HepG2 (cell line): ENCODE results near the gene HSPA5. TPM values are rescaled to one million over a fixed set of nuclear protein-coding genes. Genes with fewer than 3 reads are reported as not detected.

ENCODE experiments used
- ADNP ChIP-seq: sonication (generic); formaldehyde crosslinking; IDR thresholded peaks from 2 replicates; pipeline ENCODE4 v1.4.0; 2020; ENCODE audit warnings: missing genetic modification reagents
- ATAD3A ChIP-seq: sonication (generic); formaldehyde crosslinking; IDR thresholded peaks from 2 replicates; pipeline ENCODE4 v1.4.0; 2020; ENCODE audit warnings: missing genetic modification reagents
- JDP2 ChIP-seq: sonication (generic); formaldehyde crosslinking; IDR thresholded peaks from 2 replicates; pipeline ENCODE4 v1.8.1; 2022; ENCODE audit warnings: missing genetic modification reagents, borderline replicate concordance
- MTA3 ChIP-seq: sonication (generic); formaldehyde crosslinking; IDR thresholded peaks from 2 replicates; pipeline ENCODE4 v1.4.0; 2020; ENCODE audit warnings: missing genetic modification reagents
- NCOR1 ChIP-seq: fragments of 200-600 bp; sonication (generic); IDR thresholded peaks from 2 replicates; pipeline ENCODE4 v1.7.0; 2017; ENCODE audit warnings: antibody characterized with exemption, low read length, borderline replicate concordance
- PPARG ChIP-seq: conservative IDR thresholded peaks from 2 replicates; pipeline ENCODE4 v1.6.1; 2016; ENCODE audit warnings: missing biosample characterization, missing genetic modification reagents
- PRMT3 ChIP-seq: sonication (generic); formaldehyde crosslinking; IDR thresholded peaks from 2 replicates; pipeline ENCODE4 v1.8.1; 2022; ENCODE audit warnings: low read depth, mild to moderate bottlenecking, moderate library complexity, missing genetic modification reagents, borderline replicate concordance
- SP5 ChIP-seq: IDR thresholded peaks from 2 replicates; pipeline ENCODE4 v1.6.1; 2016; ENCODE audit warnings: low read depth, borderline replicate concordance
- ZFP90 ChIP-seq: sonication (generic); formaldehyde crosslinking; IDR thresholded peaks from 2 replicates; pipeline ENCODE4 v1.8.0; 2022; ENCODE audit warnings: missing genetic modification reagents, mild to moderate bottlenecking, inconsistent platforms, borderline replicate concordance
- ZNF138 ChIP-seq: sonication (generic); formaldehyde crosslinking; IDR thresholded peaks from 2 replicates; pipeline ENCODE4 v1.5.0; 2020; ENCODE audit warnings: mild to moderate bottlenecking, low read depth, missing genetic modification reagents
- ZNF274 ChIP-seq: sonication (generic); formaldehyde crosslinking; IDR thresholded peaks from 2 replicates; pipeline ENCODE4 v1.5.1; 2020; ENCODE audit warnings: mild to moderate bottlenecking, missing genetic modification reagents
- ZNF333 ChIP-seq: sonication (generic); formaldehyde crosslinking; IDR thresholded peaks from 2 replicates; pipeline ENCODE4 v1.4.0; 2020; ENCODE audit warnings: mild to moderate bottlenecking, missing genetic modification reagents, borderline replicate concordance
- ZNF33A ChIP-seq: sonication (generic); formaldehyde crosslinking; IDR thresholded peaks from 2 replicates; pipeline ENCODE4 v1.5.1; 2020; ENCODE audit warnings: missing genetic modification reagents, mild to moderate bottlenecking, moderate library complexity, borderline replicate concordance
- ZNF766 ChIP-seq: sonication (generic); formaldehyde crosslinking; IDR thresholded peaks from 2 replicates; pipeline ENCODE4 v1.5.0; 2020; ENCODE audit warnings: missing genetic modification reagents, borderline replicate concordance
- ZNF839 ChIP-seq: sonication (generic); formaldehyde crosslinking; IDR thresholded peaks from 2 replicates; pipeline ENCODE4 v1.4.0; 2020; ENCODE audit warnings: missing genetic modification reagents, mild to moderate bottlenecking, borderline replicate concordance
- polyA plus RNA-seq, 8 experiments: library from polyadenylated mRNA; depleted of rRNA in 3 of 8; stranded (reverse) in 7 of 8; unstranded in 1 of 8; fragments of >200 nt; fragmentation: Illumina TruSeq in 4 of 8; extraction: Trizol in 4 of 8; gene quantifications; 2 replicates each; pipeline versions ENCODE4 v1.2.1 to v1.2.3, GENCODE V29; 2011 to 2016; ENCODE audit warnings: low read depth in 4 of 8, missing spikeins in 1 of 8, mixed read lengths in 1 of 8; ENCODE audit not compliant: insufficient read depth in 1 of 8
- total RNA-seq, 5 experiments: library from RNA; depleted of rRNA; stranded (reverse); fragments of >200 nt; fragmentation: Illumina TruSeq; extraction: Trizol; gene quantifications; 2 replicates each; pipeline ENCODE4 v1.2.3, GENCODE V29; 2016; ENCODE audit warnings: low read depth in 1 of 5
- TF ChIP-seq, protein P1 (sequence below): fragments of 450-650 bp; IDR thresholded peaks from 2 replicates; pipeline ENCODE4 v1.6.1; 2017; ENCODE audit warnings: mild to moderate bottlenecking
- TF ChIP-seq, protein P2 (sequence below): sonication (generic); formaldehyde crosslinking; IDR thresholded peaks from 2 replicates; pipeline ENCODE4 v1.9.0; 2022; ENCODE audit warnings: low read depth, missing genetic modification reagents
- TF ChIP-seq, protein P3 (sequence below): IDR thresholded peaks from 2 replicates; pipeline ENCODE4 v1.6.1; 2016; ENCODE audit warnings: low read depth, missing genetic modification reagents, missing compliant biosample characterization

HSPA5 gene
- total and polyA plus RNA-seq, 2 of the 13 experiments (the other 11 are each of a cell fraction or from before 2014, with no cell fraction given) = 201 to 206 TPM

DNA sequence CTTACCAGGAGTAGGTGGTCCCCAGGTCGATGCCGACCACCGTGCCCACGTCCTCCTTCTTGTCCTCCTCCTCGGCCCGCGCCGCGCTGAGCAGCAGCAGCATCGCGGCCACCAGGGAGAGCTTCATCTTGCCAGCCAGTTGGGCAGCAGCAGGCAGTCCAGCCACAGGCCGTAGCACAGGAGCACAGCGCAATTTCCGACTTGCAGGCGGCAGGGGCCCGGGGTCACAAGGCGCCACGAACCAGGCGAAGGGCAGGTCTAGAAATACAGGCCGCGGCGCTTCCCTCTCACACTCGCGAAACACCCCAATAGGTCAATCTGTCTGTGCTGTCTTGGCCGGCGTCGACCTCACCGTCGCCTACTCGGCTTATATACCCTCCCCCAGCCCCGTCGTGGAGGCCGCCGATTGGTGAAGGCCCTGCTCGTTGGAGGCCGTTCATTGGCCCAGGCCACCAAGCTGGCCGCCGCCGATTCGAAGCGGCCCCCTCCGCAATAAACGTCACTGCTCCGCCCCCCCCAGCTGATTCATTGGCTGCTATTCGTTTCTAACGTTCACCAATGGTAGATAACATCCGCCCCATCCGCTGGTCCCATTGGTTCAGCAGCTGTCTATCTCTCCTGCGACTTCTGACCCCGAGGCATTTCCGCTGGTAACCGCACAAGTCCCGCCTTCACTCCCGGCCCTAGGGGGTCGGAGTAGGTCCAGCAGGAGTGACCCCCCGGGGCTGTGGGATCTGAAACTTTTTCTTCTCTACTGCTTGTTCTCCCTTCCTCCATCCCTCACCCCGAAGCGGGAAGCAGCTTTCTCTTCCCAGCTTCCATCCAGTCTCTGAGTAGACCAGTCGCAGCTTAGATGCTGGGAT lies at the start of gene HSPA5 (continued):
- TF ChIP-seq, protein P1, sequence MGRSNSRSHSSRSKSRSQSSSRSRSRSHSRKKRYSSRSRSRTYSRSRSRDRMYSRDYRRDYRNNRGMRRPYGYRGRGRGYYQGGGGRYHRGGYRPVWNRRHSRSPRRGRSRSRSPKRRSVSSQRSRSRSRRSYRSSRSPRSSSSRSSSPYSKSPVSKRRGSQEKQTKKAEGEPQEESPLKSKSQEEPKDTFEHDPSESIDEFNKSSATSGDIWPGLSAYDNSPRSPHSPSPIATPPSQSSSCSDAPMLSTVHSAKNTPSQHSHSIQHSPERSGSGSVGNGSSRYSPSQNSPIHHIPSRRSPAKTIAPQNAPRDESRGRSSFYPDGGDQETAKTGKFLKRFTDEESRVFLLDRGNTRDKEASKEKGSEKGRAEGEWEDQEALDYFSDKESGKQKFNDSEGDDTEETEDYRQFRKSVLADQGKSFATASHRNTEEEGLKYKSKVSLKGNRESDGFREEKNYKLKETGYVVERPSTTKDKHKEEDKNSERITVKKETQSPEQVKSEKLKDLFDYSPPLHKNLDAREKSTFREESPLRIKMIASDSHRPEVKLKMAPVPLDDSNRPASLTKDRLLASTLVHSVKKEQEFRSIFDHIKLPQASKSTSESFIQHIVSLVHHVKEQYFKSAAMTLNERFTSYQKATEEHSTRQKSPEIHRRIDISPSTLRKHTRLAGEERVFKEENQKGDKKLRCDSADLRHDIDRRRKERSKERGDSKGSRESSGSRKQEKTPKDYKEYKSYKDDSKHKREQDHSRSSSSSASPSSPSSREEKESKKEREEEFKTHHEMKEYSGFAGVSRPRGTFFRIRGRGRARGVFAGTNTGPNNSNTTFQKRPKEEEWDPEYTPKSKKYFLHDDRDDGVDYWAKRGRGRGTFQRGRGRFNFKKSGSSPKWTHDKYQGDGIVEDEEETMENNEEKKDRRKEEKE = no peak
- no peak for TF ChIP-seq ADNP (CRISPR knock-in tag)
- TF ChIP-seq, protein P2, sequence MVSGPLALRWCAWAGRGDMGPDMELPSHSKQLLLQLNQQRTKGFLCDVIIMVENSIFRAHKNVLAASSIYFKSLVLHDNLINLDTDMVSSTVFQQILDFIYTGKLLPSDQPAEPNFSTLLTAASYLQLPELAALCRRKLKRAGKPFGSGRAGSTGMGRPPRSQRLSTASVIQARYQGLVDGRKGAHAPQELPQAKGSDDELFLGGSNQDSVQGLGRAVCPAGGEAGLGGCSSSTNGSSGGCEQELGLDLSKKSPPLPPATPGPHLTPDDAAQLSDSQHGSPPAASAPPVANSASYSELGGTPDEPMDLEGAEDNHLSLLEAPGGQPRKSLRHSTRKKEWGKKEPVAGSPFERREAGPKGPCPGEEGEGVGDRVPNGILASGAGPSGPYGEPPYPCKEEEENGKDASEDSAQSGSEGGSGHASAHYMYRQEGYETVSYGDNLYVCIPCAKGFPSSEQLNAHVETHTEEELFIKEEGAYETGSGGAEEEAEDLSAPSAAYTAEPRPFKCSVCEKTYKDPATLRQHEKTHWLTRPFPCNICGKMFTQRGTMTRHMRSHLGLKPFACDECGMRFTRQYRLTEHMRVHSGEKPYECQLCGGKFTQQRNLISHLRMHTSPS = no peak; the same call in 1 of the 2 replicates
- no peak; the same call in 1 of the 2 replicates for TF ChIP-seq NCOR1
- TF ChIP-seq ZNF33A (CRISPR knock-in tag) = peak; percentile 91; the same call in 1 of the 2 replicates
- no peak for TF ChIP-seq MTA3 (CRISPR knock-in tag)
- TF ChIP-seq, protein P3, sequence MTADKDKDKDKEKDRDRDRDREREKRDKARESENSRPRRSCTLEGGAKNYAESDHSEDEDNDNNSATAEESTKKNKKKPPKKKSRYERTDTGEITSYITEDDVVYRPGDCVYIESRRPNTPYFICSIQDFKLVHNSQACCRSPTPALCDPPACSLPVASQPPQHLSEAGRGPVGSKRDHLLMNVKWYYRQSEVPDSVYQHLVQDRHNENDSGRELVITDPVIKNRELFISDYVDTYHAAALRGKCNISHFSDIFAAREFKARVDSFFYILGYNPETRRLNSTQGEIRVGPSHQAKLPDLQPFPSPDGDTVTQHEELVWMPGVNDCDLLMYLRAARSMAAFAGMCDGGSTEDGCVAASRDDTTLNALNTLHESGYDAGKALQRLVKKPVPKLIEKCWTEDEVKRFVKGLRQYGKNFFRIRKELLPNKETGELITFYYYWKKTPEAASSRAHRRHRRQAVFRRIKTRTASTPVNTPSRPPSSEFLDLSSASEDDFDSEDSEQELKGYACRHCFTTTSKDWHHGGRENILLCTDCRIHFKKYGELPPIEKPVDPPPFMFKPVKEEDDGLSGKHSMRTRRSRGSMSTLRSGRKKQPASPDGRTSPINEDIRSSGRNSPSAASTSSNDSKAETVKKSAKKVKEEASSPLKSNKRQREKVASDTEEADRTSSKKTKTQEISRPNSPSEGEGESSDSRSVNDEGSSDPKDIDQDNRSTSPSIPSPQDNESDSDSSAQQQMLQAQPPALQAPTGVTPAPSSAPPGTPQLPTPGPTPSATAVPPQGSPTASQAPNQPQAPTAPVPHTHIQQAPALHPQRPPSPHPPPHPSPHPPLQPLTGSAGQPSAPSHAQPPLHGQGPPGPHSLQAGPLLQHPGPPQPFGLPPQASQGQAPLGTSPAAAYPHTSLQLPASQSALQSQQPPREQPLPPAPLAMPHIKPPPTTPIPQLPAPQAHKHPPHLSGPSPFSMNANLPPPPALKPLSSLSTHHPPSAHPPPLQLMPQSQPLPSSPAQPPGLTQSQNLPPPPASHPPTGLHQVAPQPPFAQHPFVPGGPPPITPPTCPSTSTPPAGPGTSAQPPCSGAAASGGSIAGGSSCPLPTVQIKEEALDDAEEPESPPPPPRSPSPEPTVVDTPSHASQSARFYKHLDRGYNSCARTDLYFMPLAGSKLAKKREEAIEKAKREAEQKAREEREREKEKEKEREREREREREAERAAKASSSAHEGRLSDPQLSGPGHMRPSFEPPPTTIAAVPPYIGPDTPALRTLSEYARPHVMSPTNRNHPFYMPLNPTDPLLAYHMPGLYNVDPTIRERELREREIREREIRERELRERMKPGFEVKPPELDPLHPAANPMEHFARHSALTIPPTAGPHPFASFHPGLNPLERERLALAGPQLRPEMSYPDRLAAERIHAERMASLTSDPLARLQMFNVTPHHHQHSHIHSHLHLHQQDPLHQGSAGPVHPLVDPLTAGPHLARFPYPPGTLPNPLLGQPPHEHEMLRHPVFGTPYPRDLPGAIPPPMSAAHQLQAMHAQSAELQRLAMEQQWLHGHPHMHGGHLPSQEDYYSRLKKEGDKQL (CRISPR knock-in tag) = peak; percentile 16; the same call in 1 of the 2 replicates
- TF ChIP-seq ZFP90 (CRISPR knock-in tag) = no peak; the same call in 1 of the 2 replicates
- TF ChIP-seq ZNF333 (CRISPR knock-in tag) = peak; percentile 93; the same call in 1 of the 2 replicates
- TF ChIP-seq ATAD3A (CRISPR knock-in tag) = no peak
- TF ChIP-seq PRMT3 (CRISPR knock-in tag) = 0 out of 2 replicates have a peak, but pooled peaks have one; percentile 7
- peak; percentile 19; the same call in 1 of the 2 replicates for TF ChIP-seq PPARG
- peak; percentile 40; the same call in 1 of the 2 replicates for TF ChIP-seq SP5 (CRISPR knock-in tag)
- no peak; the same call in 1 of the 2 replicates for TF ChIP-seq ZNF766 (CRISPR knock-in tag)
- peak; percentile 79; the same call in 1 of the 2 replicates for TF ChIP-seq ZNF138 (CRISPR knock-in tag)
- TF ChIP-seq ZNF839 (CRISPR knock-in tag) = no peak
- TF ChIP-seq ZNF274 (CRISPR knock-in tag) = peak; percentile 75; the same call in 1 of the 2 replicates
- no peak for TF ChIP-seq JDP2 (CRISPR knock-in tag)
